HCT116 (cell line): Measurements from ENCODE around the gene TMEM141. TPM values are rescaled to one million over a fixed set of nuclear protein-coding genes. Genes with fewer than 3 reads are reported as not detected.

Experiments used
- ATAC-seq: fragments of 200-7000 bp; cut with Tn5 transposase; 2 replicates; pipeline ENCODE4 v1.9.1; 2020; ENCODE audit warnings: mild to moderate bottlenecking, moderate library complexity
- BruUV-seq: library from RNA; stranded (reverse); fragments of 400-500 nt; replicated peaks from 2 replicates; lab custom pipeline; 2021; lab: Mats Ljungman, UMichigan
- CTCF ChIA-PET: fragments of 300-600 bp; sonication (Branson Sonifier 250); formaldehyde crosslinking; loops from one replicate; lab custom pipeline; 2021; ENCODE audit warnings: antibody characterized with exemption; lab: Charles Lee
- POLR2A ChIA-PET: fragments of 300-600, 350-600 bp; sonication (Branson Sonifier 250); formaldehyde crosslinking; loops from one replicate; lab custom pipeline; 2021; ENCODE audit warnings: antibody characterized with exemption; lab: Charles Lee
- RAD21 ChIA-PET, 2 experiments: fragments of 300-600 bp; sonication (Branson Sonifier 250); formaldehyde crosslinking; loops; one replicate each; lab custom pipeline; 2023; ENCODE audit warnings: low total read pairs in 2 of 2; ENCODE audit not compliant: uncharacterized antibody in 2 of 2, unreplicated experiment in 2 of 2, low non-redundant PET in 1 of 2; lab: Charles Lee
- DNase-seq: peaks from one replicate; pipeline ENCODE4 v3.0.0-alpha.2; 2010; ENCODE audit warnings: low read depth, low spot score
- H2AFZ ChIP-seq: fragments of 200-600 bp; shearing (Covaris generic), sonication (generic); 2 replicates; pipeline ENCODE4 v1.6.1; 2017; ENCODE audit warnings: low read depth, mixed run types, mixed read lengths, antibody characterized with exemption, low read length; ENCODE audit not compliant: poor library complexity, severe bottlenecking
- H3K27ac ChIP-seq: 2 replicates; pipeline ENCODE4 v1.5.1; 2012; ENCODE audit warnings: low read depth, low read length
- H3K27me3 ChIP-seq: fragments of 200-600 bp; sonication (generic); 2 replicates; pipeline ENCODE4 v1.6.1; 2016; ENCODE audit warnings: mixed run types, low read length, mixed read lengths; ENCODE audit not compliant: insufficient read depth
- H3K36me3 ChIP-seq, 2 experiments: fragments of 200-500 bp in 1 of 2; fragments of 200-600 bp in 1 of 2; sonication (Bioruptor generic) in 1 of 2; sonication (generic) in 1 of 2; 2 replicates each; pipeline versions ENCODE4 v1.5.1 to v1.6.1; 2014 to 2016; ENCODE audit warnings: low read length in 2 of 2, inconsistent platforms in 1 of 2, mixed read lengths in 1 of 2, mixed run types in 1 of 2; ENCODE audit not compliant: insufficient read depth in 2 of 2, control insufficient read depth in 1 of 2
- H3K4me1 ChIP-seq, 2 experiments: fragments of 200-600 bp in 1 of 2; sonication (generic) in 1 of 2; 2 replicates each; pipeline versions ENCODE4 v1.5.1 to v1.6.1; 2012 to 2017; ENCODE audit warnings: low read length in 2 of 2, inconsistent platforms in 1 of 2, mild to moderate bottlenecking in 1 of 2, mixed read lengths in 1 of 2, mixed run types in 1 of 2, moderate library complexity in 1 of 2; ENCODE audit not compliant: insufficient read depth in 2 of 2, control insufficient read depth in 1 of 2
- H3K4me2 ChIP-seq: fragments of 200-600 bp; sonication (generic); 2 replicates; pipeline ENCODE4 v1.6.1; 2017; ENCODE audit warnings: mixed run types, low read length, mixed read lengths
- H3K4me3 ChIP-seq, 2 experiments: fragments of 200-600 bp in 1 of 2; sonication (generic) in 1 of 2; replicated peaks in 1 of 2; 2 replicates each; pipeline ENCODE4 v1.5.1; 2011 to 2016; ENCODE audit warnings: low read length in 2 of 2, control low read depth in 1 of 2, low read depth in 1 of 2, mild to moderate bottlenecking in 1 of 2, mixed read lengths in 1 of 2, mixed run types in 1 of 2
- H3K79me2 ChIP-seq: fragments of 200-600 bp; sonication (generic); 2 replicates; pipeline ENCODE4 v1.6.1; 2017; ENCODE audit warnings: mild to moderate bottlenecking, mixed run types, low read length, moderate library complexity, mixed read lengths; ENCODE audit not compliant: insufficient read depth
- H3K9ac ChIP-seq: fragments of 200-600 bp; sonication (generic); 2 replicates; pipeline ENCODE4 v1.6.1; 2016; ENCODE audit warnings: low read length, mixed read lengths
- H3K9me2 ChIP-seq: fragments of 200-600 bp; sonication (generic), shearing (Covaris generic); 2 replicates; pipeline ENCODE4 v1.6.1; 2017; ENCODE audit warnings: mixed run types, mild to moderate bottlenecking, moderate library complexity; ENCODE audit not compliant: insufficient read depth
- H3K9me3 ChIP-seq, 2 experiments: fragments of 200-500 bp in 1 of 2; fragments of 200-600 bp in 1 of 2; sonication (Bioruptor generic) in 1 of 2; sonication (generic) in 1 of 2; 2 replicates each; pipeline ENCODE4 v1.6.1; 2014 to 2017; ENCODE audit warnings: low read length in 2 of 2, mixed read lengths in 2 of 2, inconsistent platforms in 1 of 2, low read depth in 1 of 2, mild to moderate bottlenecking in 1 of 2, mixed run types in 1 of 2, moderate library complexity in 1 of 2; ENCODE audit not compliant: control insufficient read depth in 1 of 2, insufficient read depth in 1 of 2
- H4K20me1 ChIP-seq: fragments of 200-600 bp; sonication (generic), shearing (Covaris generic); 2 replicates; pipeline ENCODE4 v1.6.1; 2017; ENCODE audit warnings: mixed run types, mild to moderate bottlenecking, moderate library complexity; ENCODE audit not compliant: insufficient read depth
- CEBPB ChIP-seq: IDR thresholded peaks from 2 replicates; pipeline ENCODE4 v1.6.1; 2012; ENCODE audit warnings: low read depth
- EGR1 ChIP-seq: IDR thresholded peaks from 2 replicates; pipeline ENCODE4 v1.6.1; 2012; ENCODE audit warnings: low read depth
- ELF1 ChIP-seq: IDR thresholded peaks from 2 replicates; pipeline ENCODE4 v1.6.1; 2012; ENCODE audit warnings: low read depth, borderline replicate concordance
- EZH2 ChIP-seq: fragments of 200-600 bp; sonication (generic); IDR thresholded peaks from 2 replicates; pipeline ENCODE4 v1.6.1; 2017; ENCODE audit warnings: antibody characterized with exemption, mixed run types
- EZH2phosphoT487 ChIP-seq: fragments of 200-600 bp; IDR thresholded peaks from 2 replicates; pipeline ENCODE4 v1.6.1; 2018; ENCODE audit warnings: antibody characterized with exemption, borderline replicate concordance
- POLR2A ChIP-seq: IDR thresholded peaks from 2 replicates; pipeline ENCODE4 v1.7.0; 2011; ENCODE audit warnings: borderline replicate concordance; ENCODE audit not compliant: insufficient read depth, insufficient read length; ENCODE audit errors: extremely low read depth
- POLR2AphosphoS5 ChIP-seq: IDR thresholded peaks from 2 replicates; pipeline ENCODE4 v1.6.1; 2011; ENCODE audit warnings: mild to moderate bottlenecking, low read depth, low read length, moderate library complexity
- SIN3A ChIP-seq: IDR thresholded peaks from 2 replicates; pipeline ENCODE4 v1.6.1; 2012; ENCODE audit warnings: low read depth
- SP1 ChIP-seq: IDR thresholded peaks from 2 replicates; pipeline ENCODE4 v1.6.1; 2012; ENCODE audit warnings: low read depth
- YY1 ChIP-seq: IDR thresholded peaks from 2 replicates; pipeline ENCODE4 v1.6.1; 2011; ENCODE audit warnings: low read length, low read depth, moderate library complexity, mild to moderate bottlenecking; ENCODE audit not compliant: insufficient replicate concordance; ENCODE audit errors: extremely low read depth
- ZFX ChIP-seq: fragments of 450-650 bp; IDR thresholded peaks from 2 replicates; pipeline ENCODE4 v1.6.1; 2017
- ZNF274 ChIP-seq: fragments of 200-500 bp; sonication (Bioruptor generic); IDR thresholded peaks from 2 replicates; pipeline ENCODE4 v1.6.1; 2014; ENCODE audit warnings: mild to moderate bottlenecking, low read depth, low read length, inconsistent platforms
- intact Hi-C: fragments of 100-400 bp; cut with micrococcal nuclease; formaldehyde crosslinking; loops from 2 replicates; pipeline ENCODE4 v1.10.0; 2022
- total RNA-seq: library from RNA; stranded (reverse); gene quantifications from one replicate; pipeline ENCODE4 v1.2.1, GENCODE V29; 2021; ENCODE audit not compliant: unreplicated experiment
- TF ChIP-seq, protein P1 (sequence below): IDR thresholded peaks from 2 replicates; pipeline ENCODE4 v1.6.1; 2012; ENCODE audit warnings: low read depth
- TF ChIP-seq, protein P2 (sequence below): IDR thresholded peaks from 2 replicates; pipeline ENCODE4 v1.6.1; 2012
- TF ChIP-seq, protein P3 (sequence below), 3 experiments: fragments of 200-600 bp in 1 of 3; sonication (generic) in 1 of 3; IDR thresholded peaks in 2 of 3; conservative IDR thresholded peaks in 1 of 3; 2 replicates each; pipeline ENCODE4 v1.5.1; 2012 to 2017; ENCODE audit warnings: low read depth in 2 of 3, low read length in 2 of 3, antibody characterized with exemption in 1 of 3, borderline replicate concordance in 1 of 3, control low read depth in 1 of 3, mild to moderate bottlenecking in 1 of 3, mixed read lengths in 1 of 3, mixed run types in 1 of 3, moderate library complexity in 1 of 3; ENCODE audit not compliant: insufficient read depth in 1 of 3
- TF ChIP-seq, protein P4 (sequence below): IDR thresholded peaks from 2 replicates; pipeline ENCODE4 v1.6.1; 2012
- TF ChIP-seq, protein P5 (sequence below): IDR thresholded peaks from 2 replicates; pipeline ENCODE4 v1.6.1; 2011; ENCODE audit warnings: mild to moderate bottlenecking, low read length, moderate library complexity; ENCODE audit not compliant: insufficient replicate concordance; ENCODE audit errors: extremely low read depth

The TMEM141 gene
- total RNA-seq, 1 experiment from 2014 or later = 73.6 TPM

DNA sequence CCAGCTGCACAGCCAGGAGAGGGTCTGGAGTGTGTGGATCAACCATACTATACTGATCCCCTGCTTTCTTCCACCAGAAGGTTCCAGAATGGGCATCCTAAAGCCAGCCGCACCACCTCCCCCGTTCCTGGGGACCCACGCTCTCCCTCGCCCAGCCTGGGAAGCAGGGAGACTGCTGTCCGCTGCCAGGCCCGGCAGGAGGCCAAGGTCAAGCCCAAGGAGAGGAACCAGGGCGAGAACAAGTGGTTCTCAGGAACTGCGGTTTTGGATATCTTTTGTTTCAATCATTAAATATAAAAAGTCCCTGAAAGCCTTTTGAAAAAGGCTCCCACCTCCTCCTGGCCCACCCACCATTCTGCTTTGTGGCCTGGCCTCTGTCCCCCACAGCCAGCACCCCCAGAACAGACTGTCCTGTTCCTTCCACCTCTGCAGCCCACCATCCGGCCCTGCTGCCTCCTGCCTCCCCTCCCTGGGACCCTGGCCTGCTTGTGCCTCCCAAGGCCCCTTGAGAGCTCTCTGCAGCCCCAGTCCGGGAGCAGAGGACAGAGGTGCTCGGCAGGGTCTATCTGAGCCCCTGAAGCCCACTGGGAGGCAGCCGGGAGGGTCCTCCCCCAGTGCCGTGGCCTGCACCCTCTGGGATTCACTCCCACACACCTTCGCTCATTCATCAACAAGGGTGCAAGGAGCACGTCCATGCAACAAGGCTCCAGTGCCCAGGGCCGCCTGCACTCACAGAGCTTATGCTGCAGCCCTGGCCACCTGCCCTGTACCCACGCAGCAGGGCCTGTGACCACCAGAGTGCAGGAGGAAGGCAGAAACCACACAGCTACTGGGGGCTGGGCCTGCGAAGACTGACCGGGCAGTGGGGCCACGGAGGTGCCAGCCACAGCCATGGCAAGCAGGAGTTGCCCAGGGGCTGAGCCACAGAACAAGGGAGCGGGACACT lies 42.2 kb upstream of the TMEM141 start:
- CTCF ChIA-PET = interaction anchor here (1.4 kb wide), 1 partner anchor 9 kb away, joined by 4 read pairs; the partner anchor contains the start of gene LCN8
- intact Hi-C loops = no loop called here

More for the DNA sequence above, 42.2 kb upstream of the TMEM141 start:
- no peaks in the 10 kb centered on the region for H3K4me1 ChIP-seq
- TF ChIP-seq, protein P1, sequence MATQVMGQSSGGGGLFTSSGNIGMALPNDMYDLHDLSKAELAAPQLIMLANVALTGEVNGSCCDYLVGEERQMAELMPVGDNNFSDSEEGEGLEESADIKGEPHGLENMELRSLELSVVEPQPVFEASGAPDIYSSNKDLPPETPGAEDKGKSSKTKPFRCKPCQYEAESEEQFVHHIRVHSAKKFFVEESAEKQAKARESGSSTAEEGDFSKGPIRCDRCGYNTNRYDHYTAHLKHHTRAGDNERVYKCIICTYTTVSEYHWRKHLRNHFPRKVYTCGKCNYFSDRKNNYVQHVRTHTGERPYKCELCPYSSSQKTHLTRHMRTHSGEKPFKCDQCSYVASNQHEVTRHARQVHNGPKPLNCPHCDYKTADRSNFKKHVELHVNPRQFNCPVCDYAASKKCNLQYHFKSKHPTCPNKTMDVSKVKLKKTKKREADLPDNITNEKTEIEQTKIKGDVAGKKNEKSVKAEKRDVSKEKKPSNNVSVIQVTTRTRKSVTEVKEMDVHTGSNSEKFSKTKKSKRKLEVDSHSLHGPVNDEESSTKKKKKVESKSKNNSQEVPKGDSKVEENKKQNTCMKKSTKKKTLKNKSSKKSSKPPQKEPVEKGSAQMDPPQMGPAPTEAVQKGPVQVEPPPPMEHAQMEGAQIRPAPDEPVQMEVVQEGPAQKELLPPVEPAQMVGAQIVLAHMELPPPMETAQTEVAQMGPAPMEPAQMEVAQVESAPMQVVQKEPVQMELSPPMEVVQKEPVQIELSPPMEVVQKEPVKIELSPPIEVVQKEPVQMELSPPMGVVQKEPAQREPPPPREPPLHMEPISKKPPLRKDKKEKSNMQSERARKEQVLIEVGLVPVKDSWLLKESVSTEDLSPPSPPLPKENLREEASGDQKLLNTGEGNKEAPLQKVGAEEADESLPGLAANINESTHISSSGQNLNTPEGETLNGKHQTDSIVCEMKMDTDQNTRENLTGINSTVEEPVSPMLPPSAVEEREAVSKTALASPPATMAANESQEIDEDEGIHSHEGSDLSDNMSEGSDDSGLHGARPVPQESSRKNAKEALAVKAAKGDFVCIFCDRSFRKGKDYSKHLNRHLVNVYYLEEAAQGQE = no peak
- TF ChIP-seq, protein P2, sequence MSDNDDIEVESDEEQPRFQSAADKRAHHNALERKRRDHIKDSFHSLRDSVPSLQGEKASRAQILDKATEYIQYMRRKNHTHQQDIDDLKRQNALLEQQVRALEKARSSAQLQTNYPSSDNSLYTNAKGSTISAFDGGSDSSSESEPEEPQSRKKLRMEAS = no peak
- TF ChIP-seq POLR2AphosphoS5 (no peak), EZH2 (no peak), SP1 (no peak), ZNF274 (no peak), POLR2A (no peak), ELF1 (no peak), EGR1 (no peak), EZH2phosphoT487 (no peak), YY1 (no peak), CEBPB (no peak), ZFX (no peak), SIN3A (no peak)
- TF ChIP-seq, protein P3, sequence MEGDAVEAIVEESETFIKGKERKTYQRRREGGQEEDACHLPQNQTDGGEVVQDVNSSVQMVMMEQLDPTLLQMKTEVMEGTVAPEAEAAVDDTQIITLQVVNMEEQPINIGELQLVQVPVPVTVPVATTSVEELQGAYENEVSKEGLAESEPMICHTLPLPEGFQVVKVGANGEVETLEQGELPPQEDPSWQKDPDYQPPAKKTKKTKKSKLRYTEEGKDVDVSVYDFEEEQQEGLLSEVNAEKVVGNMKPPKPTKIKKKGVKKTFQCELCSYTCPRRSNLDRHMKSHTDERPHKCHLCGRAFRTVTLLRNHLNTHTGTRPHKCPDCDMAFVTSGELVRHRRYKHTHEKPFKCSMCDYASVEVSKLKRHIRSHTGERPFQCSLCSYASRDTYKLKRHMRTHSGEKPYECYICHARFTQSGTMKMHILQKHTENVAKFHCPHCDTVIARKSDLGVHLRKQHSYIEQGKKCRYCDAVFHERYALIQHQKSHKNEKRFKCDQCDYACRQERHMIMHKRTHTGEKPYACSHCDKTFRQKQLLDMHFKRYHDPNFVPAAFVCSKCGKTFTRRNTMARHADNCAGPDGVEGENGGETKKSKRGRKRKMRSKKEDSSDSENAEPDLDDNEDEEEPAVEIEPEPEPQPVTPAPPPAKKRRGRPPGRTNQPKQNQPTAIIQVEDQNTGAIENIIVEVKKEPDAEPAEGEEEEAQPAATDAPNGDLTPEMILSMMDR (IDR thresholded peaks at IDR 0.05 in 2 of 3, conservative IDR thresholded peaks at IDR 0.05 in 1 of 3; ENCODE audit: borderline replicate concordance in 1 of 3, insufficient read depth in 1 of 3, low read depth in 2 of 3, low read length in 2 of 3) = no peak
- TF ChIP-seq, protein P4, sequence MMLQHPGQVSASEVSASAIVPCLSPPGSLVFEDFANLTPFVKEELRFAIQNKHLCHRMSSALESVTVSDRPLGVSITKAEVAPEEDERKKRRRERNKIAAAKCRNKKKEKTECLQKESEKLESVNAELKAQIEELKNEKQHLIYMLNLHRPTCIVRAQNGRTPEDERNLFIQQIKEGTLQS = no peak
- TF ChIP-seq, protein P5, sequence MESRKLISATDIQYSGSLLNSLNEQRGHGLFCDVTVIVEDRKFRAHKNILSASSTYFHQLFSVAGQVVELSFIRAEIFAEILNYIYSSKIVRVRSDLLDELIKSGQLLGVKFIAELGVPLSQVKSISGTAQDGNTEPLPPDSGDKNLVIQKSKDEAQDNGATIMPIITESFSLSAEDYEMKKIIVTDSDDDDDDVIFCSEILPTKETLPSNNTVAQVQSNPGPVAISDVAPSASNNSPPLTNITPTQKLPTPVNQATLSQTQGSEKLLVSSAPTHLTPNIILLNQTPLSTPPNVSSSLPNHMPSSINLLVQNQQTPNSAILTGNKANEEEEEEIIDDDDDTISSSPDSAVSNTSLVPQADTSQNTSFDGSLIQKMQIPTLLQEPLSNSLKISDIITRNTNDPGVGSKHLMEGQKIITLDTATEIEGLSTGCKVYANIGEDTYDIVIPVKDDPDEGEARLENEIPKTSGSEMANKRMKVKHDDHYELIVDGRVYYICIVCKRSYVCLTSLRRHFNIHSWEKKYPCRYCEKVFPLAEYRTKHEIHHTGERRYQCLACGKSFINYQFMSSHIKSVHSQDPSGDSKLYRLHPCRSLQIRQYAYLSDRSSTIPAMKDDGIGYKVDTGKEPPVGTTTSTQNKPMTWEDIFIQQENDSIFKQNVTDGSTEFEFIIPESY = no peak
- POLR2A ChIA-PET = no interaction called here
- RAD21 ChIA-PET = no interaction called here
- no peak overlapping the region for H3K4me3 ChIP-seq
- DNase-seq = no peak
- H3K79me2 ChIP-seq = no peaks in the 10 kb centered on the region
- no peaks in the 10 kb centered on the region for H4K20me1 ChIP-seq
- H3K9me2 ChIP-seq = no peaks in the 10 kb centered on the region
- ATAC-seq = no peak
- H3K9me3 ChIP-seq = peaks cover 4 to 12% of the 10 kb centered on the region in 2 experiments; a peak in 3 of 4 replicates
- H3K9ac ChIP-seq = no peak overlapping the region
- no TSS peak for BruUV-seq
- H3K27me3 ChIP-seq = no peaks in the 10 kb centered on the region
- H3K27ac ChIP-seq = no peak overlapping the region
- H3K4me2 ChIP-seq = no peak overlapping the region
- H2AFZ ChIP-seq = no peak overlapping the region
- no peaks in the 10 kb centered on the region for H3K36me3 ChIP-seq
